MM.1S (cell line): Measurements from ENCODE around the gene DDIT4L.

Experiments used
- DNase-seq: peaks from one replicate; pipeline ENCODE4 v3.0.0-alpha.2; 2015
- H2AFZ ChIP-seq: fragments of 300-600 bp; sonication (generic); 2 replicates; pipeline ENCODE4 v1.6.0; 2016; ENCODE audit warnings: antibody characterized with exemption, low read length
- H3F3A ChIP-seq: fragments of 300-600 bp; sonication (generic); 2 replicates; pipeline ENCODE4 v1.6.1; 2016; ENCODE audit warnings: mild to moderate bottlenecking, antibody characterized with exemption, low read length, moderate library complexity, mixed read lengths; ENCODE audit not compliant: insufficient read depth
- H3K27ac ChIP-seq: fragments of 300-600 bp; sonication (generic); 2 replicates; pipeline ENCODE4 v1.5.1; 2016; ENCODE audit warnings: mild to moderate bottlenecking, low read length
- H3K27me3 ChIP-seq: fragments of 300-600 bp; sonication (generic); replicated peaks from 2 replicates; pipeline ENCODE4 v1.6.0; 2016; ENCODE audit warnings: low read length; ENCODE audit not compliant: insufficient read depth
- H3K36me3 ChIP-seq: fragments of 300-600 bp; sonication (generic); replicated peaks from 2 replicates; pipeline ENCODE4 v1.6.1; 2016; ENCODE audit warnings: mild to moderate bottlenecking, low read length, mixed read lengths; ENCODE audit not compliant: insufficient read depth
- H3K4me1 ChIP-seq: fragments of 300-600 bp; sonication (generic); 2 replicates; pipeline ENCODE4 v1.6.1; 2016; ENCODE audit warnings: low read length, mixed read lengths
- H3K4me2 ChIP-seq: fragments of 300-600 bp; sonication (generic); 2 replicates; pipeline ENCODE4 v1.6.0; 2016; ENCODE audit warnings: low read depth, low read length
- H3K4me3 ChIP-seq: fragments of 300-600 bp; sonication (generic); 2 replicates; pipeline ENCODE4 v1.5.1; 2016; ENCODE audit warnings: low read length, mixed read lengths
- H3K79me2 ChIP-seq: fragments of 300-600 bp; sonication (generic); 2 replicates; pipeline ENCODE4 v1.6.1; 2016; ENCODE audit warnings: mixed run types, low read length, mixed read lengths
- H3K9ac ChIP-seq: fragments of 300-600 bp; sonication (generic); 2 replicates; pipeline ENCODE4 v1.6.1; 2016; ENCODE audit warnings: low read length, mixed read lengths
- H3K9me2 ChIP-seq: fragments of 300-600 bp; sonication (generic); replicated peaks from 2 replicates; pipeline ENCODE4 v1.6.1; 2016; ENCODE audit warnings: mild to moderate bottlenecking, low read length, mixed read lengths; ENCODE audit not compliant: insufficient read depth
- H3K9me3 ChIP-seq: fragments of 300-600 bp; sonication (generic); replicated peaks from 2 replicates; pipeline ENCODE4 v1.6.1; 2016; ENCODE audit warnings: mild to moderate bottlenecking, low read length, mixed read lengths; ENCODE audit not compliant: insufficient read depth
- H4K20me1 ChIP-seq: fragments of 300-600 bp; sonication (generic); 2 replicates; pipeline ENCODE4 v1.6.1; 2016; ENCODE audit warnings: mild to moderate bottlenecking, low read length, moderate library complexity, mixed read lengths; ENCODE audit not compliant: insufficient read depth
- EZH2 ChIP-seq: fragments of 300-600 bp; sonication (generic); optimal IDR thresholded peaks from 2 replicates; pipeline ENCODE3; 2017; ENCODE audit warnings: low read depth, mild to moderate bottlenecking, antibody characterized with exemption, low read length, mixed read lengths
- EZH2phosphoT487 ChIP-seq: fragments of 300-600 bp; sonication (generic); IDR thresholded peaks from 2 replicates; pipeline ENCODE4 v1.6.1; 2018; ENCODE audit warnings: antibody characterized with exemption, low read length
- TF ChIP-seq, protein P1 (sequence below): fragments of 300-600 bp; sonication (generic); IDR thresholded peaks from 2 replicates; pipeline ENCODE4 v1.5.1; 2016; ENCODE audit warnings: antibody characterized with exemption, low read length, mixed read lengths

Gene DDIT4L

DNA sequence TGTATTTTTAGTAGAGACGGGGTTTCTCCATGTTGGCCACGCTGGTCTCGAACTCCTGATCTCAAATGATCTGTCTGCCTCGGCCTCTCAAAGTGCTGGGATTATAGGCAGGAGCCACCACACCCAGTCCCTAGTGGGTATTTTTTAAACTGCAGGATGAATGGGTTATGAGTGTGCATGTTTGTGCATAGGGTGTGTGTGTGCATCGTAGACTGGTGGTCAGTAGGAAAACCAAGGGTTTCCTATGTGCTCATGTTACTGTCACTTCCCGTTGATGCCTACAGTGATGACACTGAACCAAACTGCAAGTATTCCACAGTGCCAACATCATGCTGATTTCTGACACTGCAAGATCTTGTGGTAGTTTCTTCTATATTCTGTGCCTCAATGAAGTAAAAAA is 41.1 kb downstream of the DDIT4L start:
- Histone ChIP-seq H3K9me3 (no peaks in the 10 kb centered on the region), H3K9me2 (no peaks in the 10 kb centered on the region), H3K9ac (no peak overlapping the region), H3K27me3 (no peaks in the 10 kb centered on the region), H3F3A (no peaks in the 10 kb centered on the region), H3K36me3 (no peaks in the 10 kb centered on the region), H2AFZ (no peak overlapping the region), H3K4me1 (peaks cover 5% of the 10 kb centered on the region), H3K79me2 (no peaks in the 10 kb centered on the region), H3K27ac (no peak overlapping the region), H3K4me2 (no peak overlapping the region), H3K4me3 (no peak overlapping the region), H4K20me1 (no peaks in the 10 kb centered on the region)
- DNase-seq, result no peak
- TF ChIP-seq EZH2 (no peak), EZH2phosphoT487 (no peak)
- TF ChIP-seq, protein P1, sequence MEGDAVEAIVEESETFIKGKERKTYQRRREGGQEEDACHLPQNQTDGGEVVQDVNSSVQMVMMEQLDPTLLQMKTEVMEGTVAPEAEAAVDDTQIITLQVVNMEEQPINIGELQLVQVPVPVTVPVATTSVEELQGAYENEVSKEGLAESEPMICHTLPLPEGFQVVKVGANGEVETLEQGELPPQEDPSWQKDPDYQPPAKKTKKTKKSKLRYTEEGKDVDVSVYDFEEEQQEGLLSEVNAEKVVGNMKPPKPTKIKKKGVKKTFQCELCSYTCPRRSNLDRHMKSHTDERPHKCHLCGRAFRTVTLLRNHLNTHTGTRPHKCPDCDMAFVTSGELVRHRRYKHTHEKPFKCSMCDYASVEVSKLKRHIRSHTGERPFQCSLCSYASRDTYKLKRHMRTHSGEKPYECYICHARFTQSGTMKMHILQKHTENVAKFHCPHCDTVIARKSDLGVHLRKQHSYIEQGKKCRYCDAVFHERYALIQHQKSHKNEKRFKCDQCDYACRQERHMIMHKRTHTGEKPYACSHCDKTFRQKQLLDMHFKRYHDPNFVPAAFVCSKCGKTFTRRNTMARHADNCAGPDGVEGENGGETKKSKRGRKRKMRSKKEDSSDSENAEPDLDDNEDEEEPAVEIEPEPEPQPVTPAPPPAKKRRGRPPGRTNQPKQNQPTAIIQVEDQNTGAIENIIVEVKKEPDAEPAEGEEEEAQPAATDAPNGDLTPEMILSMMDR, result no peak

DNA sequence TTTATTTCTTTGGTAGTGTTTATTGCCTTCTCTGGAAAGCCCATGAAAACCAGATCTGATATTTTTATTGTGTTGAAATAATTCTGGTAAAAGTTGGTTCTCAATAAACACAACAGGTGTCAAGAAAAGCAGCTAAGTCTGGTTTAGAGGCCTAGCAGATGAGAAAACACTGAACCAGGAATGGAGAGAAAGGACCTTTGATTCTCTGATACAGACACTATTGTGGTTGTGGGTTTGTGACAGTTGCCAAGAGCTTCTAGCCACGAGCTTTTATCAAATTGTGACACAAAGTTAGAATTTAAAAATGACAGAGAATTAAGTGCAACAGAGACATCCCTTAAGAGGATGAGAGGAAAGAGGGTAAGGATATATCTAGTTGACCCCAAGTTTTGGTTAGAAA is 42.6 kb downstream of the DDIT4L start:
- Histone ChIP-seq H3K4me3 (no peak overlapping the region), H3K9ac (no peak overlapping the region), H3K36me3 (no peaks in the 10 kb centered on the region), H2AFZ (no peak overlapping the region), H3K9me3 (no peaks in the 10 kb centered on the region), H4K20me1 (no peaks in the 10 kb centered on the region), H3K4me2 (no peak overlapping the region), H3F3A (no peaks in the 10 kb centered on the region), H3K27ac (no peak overlapping the region), H3K79me2 (no peaks in the 10 kb centered on the region), H3K27me3 (no peaks in the 10 kb centered on the region), H3K9me2 (no peaks in the 10 kb centered on the region), H3K4me1 (peaks cover 5% of the 10 kb centered on the region)
- TF ChIP-seq, protein P1, result no peak
- TF ChIP-seq EZH2, result no peak
- no peak for TF ChIP-seq EZH2phosphoT487
- DNase-seq, result no peak

DNA sequence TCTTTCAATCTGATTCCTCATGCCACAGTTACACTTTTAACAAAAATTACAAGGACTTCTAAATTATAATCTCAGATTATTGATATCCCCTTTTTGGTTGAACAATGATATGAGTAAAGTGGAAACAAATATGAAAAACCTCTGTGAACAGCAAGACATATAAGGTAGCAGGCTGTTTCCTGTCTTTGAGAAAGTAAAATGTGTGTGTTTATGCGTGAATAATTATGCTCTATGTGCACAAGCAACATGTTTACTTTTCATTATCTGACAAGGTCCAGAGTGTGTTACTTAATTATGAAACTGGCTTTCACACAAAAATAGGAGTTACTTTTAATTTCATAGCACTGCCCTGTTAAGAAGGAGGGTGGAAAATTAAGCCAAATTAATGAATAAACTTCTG is 43.1 kb downstream of the DDIT4L start:
- Histone ChIP-seq H3K9me3 (no peaks in the 10 kb centered on the region), H3F3A (no peaks in the 10 kb centered on the region), H3K9ac (no peak overlapping the region), H3K4me3 (no peak overlapping the region), H3K36me3 (no peaks in the 10 kb centered on the region), H3K27me3 (no peaks in the 10 kb centered on the region), H2AFZ (no peak overlapping the region), H3K4me2 (no peak overlapping the region), H3K79me2 (no peaks in the 10 kb centered on the region), H3K4me1 (peaks cover 5% of the 10 kb centered on the region), H3K9me2 (no peaks in the 10 kb centered on the region), H4K20me1 (no peaks in the 10 kb centered on the region), H3K27ac (no peak overlapping the region)
- TF ChIP-seq EZH2phosphoT487, result no peak
- TF ChIP-seq, protein P1, result no peak
- no peak for DNase-seq
